ENCODE measurements around the gene EDDM3A. TPM values are rescaled to one million over a fixed set of nuclear protein-coding genes. Genes with fewer than 3 reads are reported as not detected.
A peak's percentile ranks its signal among the peaks of the same experiment; 100 is the strongest.

The EDDM3A gene
- total and polyA plus RNA-seq, 2 experiments from 2014 or later, result not detected

DNA sequence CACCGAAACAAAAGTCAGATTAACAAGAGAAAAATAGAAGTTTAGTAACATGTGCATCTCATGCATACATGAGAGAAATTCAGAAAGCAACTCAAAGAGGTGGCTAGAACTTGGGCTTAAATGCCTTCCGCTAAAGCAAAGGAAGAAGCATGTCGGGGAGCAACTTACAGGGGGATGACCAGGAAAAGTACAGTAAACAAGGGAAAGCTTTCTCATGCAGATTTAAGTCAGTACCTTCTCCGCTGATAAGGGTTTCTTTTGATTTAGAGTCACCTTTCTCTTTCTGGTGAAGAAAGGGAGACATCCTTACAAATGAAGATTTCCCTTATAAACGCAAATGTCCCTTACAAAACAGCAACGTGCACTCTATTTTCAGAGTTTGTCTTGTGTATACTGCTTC is 29.4 kb downstream of the EDDM3A start (continued):
- TF ChIP-seq, protein P1, sequence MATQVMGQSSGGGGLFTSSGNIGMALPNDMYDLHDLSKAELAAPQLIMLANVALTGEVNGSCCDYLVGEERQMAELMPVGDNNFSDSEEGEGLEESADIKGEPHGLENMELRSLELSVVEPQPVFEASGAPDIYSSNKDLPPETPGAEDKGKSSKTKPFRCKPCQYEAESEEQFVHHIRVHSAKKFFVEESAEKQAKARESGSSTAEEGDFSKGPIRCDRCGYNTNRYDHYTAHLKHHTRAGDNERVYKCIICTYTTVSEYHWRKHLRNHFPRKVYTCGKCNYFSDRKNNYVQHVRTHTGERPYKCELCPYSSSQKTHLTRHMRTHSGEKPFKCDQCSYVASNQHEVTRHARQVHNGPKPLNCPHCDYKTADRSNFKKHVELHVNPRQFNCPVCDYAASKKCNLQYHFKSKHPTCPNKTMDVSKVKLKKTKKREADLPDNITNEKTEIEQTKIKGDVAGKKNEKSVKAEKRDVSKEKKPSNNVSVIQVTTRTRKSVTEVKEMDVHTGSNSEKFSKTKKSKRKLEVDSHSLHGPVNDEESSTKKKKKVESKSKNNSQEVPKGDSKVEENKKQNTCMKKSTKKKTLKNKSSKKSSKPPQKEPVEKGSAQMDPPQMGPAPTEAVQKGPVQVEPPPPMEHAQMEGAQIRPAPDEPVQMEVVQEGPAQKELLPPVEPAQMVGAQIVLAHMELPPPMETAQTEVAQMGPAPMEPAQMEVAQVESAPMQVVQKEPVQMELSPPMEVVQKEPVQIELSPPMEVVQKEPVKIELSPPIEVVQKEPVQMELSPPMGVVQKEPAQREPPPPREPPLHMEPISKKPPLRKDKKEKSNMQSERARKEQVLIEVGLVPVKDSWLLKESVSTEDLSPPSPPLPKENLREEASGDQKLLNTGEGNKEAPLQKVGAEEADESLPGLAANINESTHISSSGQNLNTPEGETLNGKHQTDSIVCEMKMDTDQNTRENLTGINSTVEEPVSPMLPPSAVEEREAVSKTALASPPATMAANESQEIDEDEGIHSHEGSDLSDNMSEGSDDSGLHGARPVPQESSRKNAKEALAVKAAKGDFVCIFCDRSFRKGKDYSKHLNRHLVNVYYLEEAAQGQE (IDR thresholded peaks at IDR 0.05; ENCODE audit: unreplicated experiment), result no peak

GRCh38 chr14:20775901-20776300 is 30.2 kb downstream of the EDDM3A start:
- Histone ChIP-seq H2AFZ (no peak overlapping the region; the same call in 1 of the 2 replicates), H3K27ac (ENCODE audit: low read depth) (no peak overlapping the region; the same call in 1 of the 2 replicates), H3K79me2 (replicated peaks; ENCODE audit: insufficient read depth) (no peaks in the 10 kb centered on the region), H3K4me3 (no peak overlapping the region; the same call in 1 of the 2 replicates), H3K36me3 (ENCODE audit: insufficient read depth) (no peaks in the 10 kb centered on the region), H3K27me3 (ENCODE audit: insufficient read depth) (no peaks in the 10 kb centered on the region), H3F3A (replicated peaks; ENCODE audit: low read depth) (no peaks in the 10 kb centered on the region; the same call in 1 of the 2 replicates), H3K4me2 (peak overlapping the region; percentile 45), H3K4me1 (ENCODE audit: insufficient read depth) (peaks cover 44% of the 10 kb centered on the region), H4K20me1 (replicated peaks; ENCODE audit: insufficient read depth) (no peaks in the 10 kb centered on the region), H3K9me2 (ENCODE audit: insufficient read depth) (no peaks in the 10 kb centered on the region)
- ATAC-seq (no peak), DNase-seq (ENCODE audit: low spot score) (no peak)
- H3K27me3 Mint-ChIP-seq (ENCODE audit: insufficient read depth, low read depth, poor library complexity), result peaks cover 5% of the 10 kb centered on the region
- no peak overlapping the region for H3K4me3 Mint-ChIP-seq
- H3K9me3 Mint-ChIP-seq, result peaks cover 4% of the 10 kb centered on the region; the same call in 2 of the 3 replicates
- peaks cover 10% of the 10 kb centered on the region; the same call in 1 of the 3 replicates for H3K36me3 Mint-ChIP-seq (ENCODE audit: low read depth)
- H3K4me1 Mint-ChIP-seq, result peaks cover 53% of the 10 kb centered on the region
- H3K27ac Mint-ChIP-seq, result no peak overlapping the region
- TF ChIP-seq, protein P1 (IDR thresholded peaks at IDR 0.05; ENCODE audit: unreplicated experiment), result no peak
- TF ChIP-seq JUNB (IDR thresholded peaks at IDR 0.05; ENCODE audit: unreplicated experiment), result no peak
- TF ChIP-seq, protein P2, sequence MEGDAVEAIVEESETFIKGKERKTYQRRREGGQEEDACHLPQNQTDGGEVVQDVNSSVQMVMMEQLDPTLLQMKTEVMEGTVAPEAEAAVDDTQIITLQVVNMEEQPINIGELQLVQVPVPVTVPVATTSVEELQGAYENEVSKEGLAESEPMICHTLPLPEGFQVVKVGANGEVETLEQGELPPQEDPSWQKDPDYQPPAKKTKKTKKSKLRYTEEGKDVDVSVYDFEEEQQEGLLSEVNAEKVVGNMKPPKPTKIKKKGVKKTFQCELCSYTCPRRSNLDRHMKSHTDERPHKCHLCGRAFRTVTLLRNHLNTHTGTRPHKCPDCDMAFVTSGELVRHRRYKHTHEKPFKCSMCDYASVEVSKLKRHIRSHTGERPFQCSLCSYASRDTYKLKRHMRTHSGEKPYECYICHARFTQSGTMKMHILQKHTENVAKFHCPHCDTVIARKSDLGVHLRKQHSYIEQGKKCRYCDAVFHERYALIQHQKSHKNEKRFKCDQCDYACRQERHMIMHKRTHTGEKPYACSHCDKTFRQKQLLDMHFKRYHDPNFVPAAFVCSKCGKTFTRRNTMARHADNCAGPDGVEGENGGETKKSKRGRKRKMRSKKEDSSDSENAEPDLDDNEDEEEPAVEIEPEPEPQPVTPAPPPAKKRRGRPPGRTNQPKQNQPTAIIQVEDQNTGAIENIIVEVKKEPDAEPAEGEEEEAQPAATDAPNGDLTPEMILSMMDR (conservative IDR thresholded peaks at IDR 0.05; ENCODE audit: low read depth in 2 of 2), result no peak
- no peak for TF ChIP-seq STAT1 (IDR thresholded peaks at IDR 0.05; ENCODE audit: unreplicated experiment)
- no peak for TF ChIP-seq ETS1 (IDR thresholded peaks at IDR 0.05)
- TF ChIP-seq EZH2 (IDR thresholded peaks at IDR 0.05; ENCODE audit: low read depth, unreplicated experiment), result no peak
- no peak for TF ChIP-seq POLR2AphosphoS5 (IDR thresholded peaks at IDR 0.05; ENCODE audit: low read depth)
- TF ChIP-seq CREB1 (CRISPR knock-in tag; IDR thresholded peaks at IDR 0.05; ENCODE audit: low read depth), result no peak
- no peak for TF ChIP-seq ZNF331 (CRISPR knock-in tag; IDR thresholded peaks at IDR 0.05; ENCODE audit: low read depth)
- no peak for TF ChIP-seq ZNF114 (CRISPR knock-in tag; IDR thresholded peaks at IDR 0.05)
